Panc1 (cell line): ENCODE measurements around the gene STPG4. TPM values are rescaled to one million over a fixed set of nuclear protein-coding genes. Genes with fewer than 3 reads are reported as not detected.

Experiments used
- ATAC-seq: fragments of 200-7000 bp; cut with Tn5 transposase; 2 replicates; pipeline ENCODE4 v1.9.1; 2020; ENCODE audit warnings: mild to moderate bottlenecking, moderate library complexity
- BruUV-seq: library from RNA; stranded (reverse); fragments of 400-500 nt; replicated peaks from 2 replicates; lab custom pipeline; 2021; lab: Mats Ljungman, UMichigan
- CTCF ChIA-PET: fragments of 300-600 bp; sonication (Branson Sonifier 250); formaldehyde crosslinking; loops from one replicate; lab custom pipeline; 2022; ENCODE audit warnings: antibody characterized with exemption; lab: Charles Lee
- POLR2A ChIA-PET: fragments of 300-600 bp; sonication (Branson Sonifier 250); formaldehyde crosslinking; loops from one replicate; lab custom pipeline; 2022; ENCODE audit warnings: antibody characterized with exemption; lab: Charles Lee
- DNase-seq: peaks from one replicate; pipeline ENCODE4 v3.0.0-alpha.2; 2010; ENCODE audit warnings: low read depth, low spot score
- H3K27ac ChIP-seq: 2 replicates; pipeline ENCODE4 v1.5.1; 2011; ENCODE audit warnings: mild to moderate bottlenecking, low read length, inconsistent platforms
- H3K27me3 ChIP-seq: fragments of 200-500 bp; sonication (Bioruptor generic); 2 replicates; pipeline ENCODE4 v1.6.0; 2014; ENCODE audit warnings: low read length, inconsistent platforms; ENCODE audit not compliant: control insufficient read depth, insufficient read depth
- H3K36me3 ChIP-seq: fragments of 200-500 bp; sonication (Bioruptor generic); 2 replicates; pipeline ENCODE4 v1.5.1; 2014; ENCODE audit warnings: inconsistent platforms, mild to moderate bottlenecking, low read length, moderate library complexity; ENCODE audit not compliant: control insufficient read depth, insufficient read depth
- H3K4me1 ChIP-seq: 2 replicates; pipeline ENCODE4 v1.5.1; 2011; ENCODE audit warnings: inconsistent platforms, mild to moderate bottlenecking, low read length, moderate library complexity; ENCODE audit not compliant: control insufficient read depth, insufficient read depth
- H3K4me3 ChIP-seq, 2 experiments: 2 replicates each; pipeline ENCODE4 v1.5.1; 2011 to 2012; ENCODE audit warnings: low read depth in 2 of 2, low read length in 2 of 2, mild to moderate bottlenecking in 2 of 2, inconsistent platforms in 1 of 2, moderate library complexity in 1 of 2
- H3K9me3 ChIP-seq: fragments of 200-500 bp; sonication (Bioruptor generic); 2 replicates; pipeline ENCODE4 v1.5.1; 2014; ENCODE audit warnings: low read depth, mild to moderate bottlenecking, inconsistent platforms, low read length, moderate library complexity; ENCODE audit not compliant: control insufficient read depth, insufficient read depth
- CTCF ChIP-seq: fragments of 450-650 bp; IDR thresholded peaks from 2 replicates; pipeline ENCODE4 v1.5.1; 2017; ENCODE audit warnings: mild to moderate bottlenecking
- POLR2AphosphoS5 ChIP-seq: IDR thresholded peaks from 2 replicates; pipeline ENCODE4 v1.6.1; 2012; ENCODE audit warnings: mild to moderate bottlenecking, low read depth, low read length, moderate library complexity
- REST ChIP-seq, 2 experiments: IDR thresholded peaks; 2 replicates each; pipeline ENCODE4 v1.6.1; 2011 to 2012; ENCODE audit warnings: low read depth in 2 of 2, control low read depth in 1 of 2, low read length in 1 of 2, mild to moderate bottlenecking in 1 of 2, moderate library complexity in 1 of 2; ENCODE audit not compliant: insufficient read depth in 1 of 2
- SIN3A ChIP-seq: IDR thresholded peaks from 2 replicates; pipeline ENCODE4 v1.6.1; 2012; ENCODE audit warnings: low read depth, mild to moderate bottlenecking, low read length, moderate library complexity, borderline replicate concordance; ENCODE audit not compliant: insufficient read depth
- TCF7L2 ChIP-seq: IDR thresholded peaks from 2 replicates; pipeline ENCODE4 v1.6.1; 2011; ENCODE audit warnings: mild to moderate bottlenecking, low read depth, low read length, inconsistent platforms
- in situ Hi-C: cut with HindIII; loops from 2 replicates; pipeline ENCODE4 v1.10.0; 2016; ENCODE audit warnings: low sequenced_read_pairs, low pct_unique_long_range_greater_than_20kb
- intact Hi-C: fragments of 100-400 bp; cut with micrococcal nuclease; formaldehyde crosslinking; loops from one replicate; pipeline ENCODE4 v1.10.0; 2022; ENCODE audit not compliant: unreplicated experiment
- total RNA-seq: library from RNA; stranded (reverse); gene quantifications from one replicate; pipeline ENCODE4 v1.2.1, GENCODE V29; 2021; ENCODE audit not compliant: unreplicated experiment

The STPG4 gene
- total RNA-seq, 1 experiment from 2014 or later: 0.36 TPM

- Histone ChIP-seq H3K36me3 (no peaks in the 10 kb centered on the region), H3K27me3 (no peaks in the 10 kb centered on the region), H3K4me3 (no peak overlapping the region), H3K9me3 (no peaks in the 10 kb centered on the region), H3K27ac (no peak overlapping the region), H3K4me1 (no peaks in the 10 kb centered on the region)
- CTCF ChIA-PET: no interaction called here
- no TSS peak for BruUV-seq
- ATAC-seq: no peak
- in situ Hi-C loops: no loop called here
- intact Hi-C loops: no loop called here
- POLR2A ChIA-PET: no interaction called here
- no peak for TF ChIP-seq SIN3A
- TF ChIP-seq REST (IDR thresholded peaks at IDR 0.05; ENCODE audit: insufficient read depth in 1 of 2, low read depth in 2 of 2, low read length in 1 of 2): no peak
- TF ChIP-seq TCF7L2: no peak
- TF ChIP-seq CTCF: no peak
- TF ChIP-seq POLR2AphosphoS5: no peak
- no peak for DNase-seq
Measured at GRCh38 chr2:47092465-47092864, 62.6 kb downstream of the STPG4 start.

GRCh38 chr2:47091118-47091517 is 64.0 kb downstream of the STPG4 start:
- H3K9me3 ChIP-seq: no peaks in the 10 kb centered on the region
- H3K36me3 ChIP-seq: no peaks in the 10 kb centered on the region
- POLR2A ChIA-PET: interaction anchor here (0.6 kb wide), 1 partner anchor 337 kb away, joined by 18 read pairs; no protein-coding TSS in a partner anchor
- in situ Hi-C loops: no loop called here
- H3K4me1 ChIP-seq: no peaks in the 10 kb centered on the region
- DNase-seq (no peak), ATAC-seq (no peak)
- H3K27ac ChIP-seq: no peak overlapping the region
- no peaks in the 10 kb centered on the region for H3K27me3 ChIP-seq
- BruUV-seq: no TSS peak
- no peak for TF ChIP-seq CTCF
- no peak for TF ChIP-seq REST (IDR thresholded peaks at IDR 0.05; ENCODE audit: insufficient read depth in 1 of 2, low read depth in 2 of 2, low read length in 1 of 2)
- no peak for TF ChIP-seq TCF7L2
- no peak for TF ChIP-seq POLR2AphosphoS5
- no peak for TF ChIP-seq SIN3A
- intact Hi-C loops: no loop called here
- CTCF ChIA-PET: no interaction called here
- H3K4me3 ChIP-seq: no peak overlapping the region
